ENCODE results near the gene PTPMT1.

DNA sequence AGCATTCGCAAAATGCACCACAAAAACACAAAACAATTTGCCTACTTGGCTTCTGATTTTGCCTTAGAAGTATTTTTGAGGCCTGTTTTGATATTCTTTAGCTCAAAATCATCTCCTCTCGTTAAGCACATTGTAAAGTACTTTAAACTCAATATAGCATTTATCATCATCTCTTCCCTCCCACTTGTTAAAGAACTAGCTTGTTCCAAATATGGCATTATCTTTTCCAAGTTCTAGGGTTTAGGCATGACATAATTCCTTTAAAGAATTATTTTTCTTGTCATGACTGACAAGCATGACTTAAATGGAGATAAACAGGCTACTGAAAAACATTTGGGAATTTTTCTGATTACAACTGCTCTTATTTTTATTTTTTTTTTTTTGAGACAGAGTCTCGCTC lies 33.7 kb upstream of the PTPMT1 start:
- TF ChIP-seq, protein P1, sequence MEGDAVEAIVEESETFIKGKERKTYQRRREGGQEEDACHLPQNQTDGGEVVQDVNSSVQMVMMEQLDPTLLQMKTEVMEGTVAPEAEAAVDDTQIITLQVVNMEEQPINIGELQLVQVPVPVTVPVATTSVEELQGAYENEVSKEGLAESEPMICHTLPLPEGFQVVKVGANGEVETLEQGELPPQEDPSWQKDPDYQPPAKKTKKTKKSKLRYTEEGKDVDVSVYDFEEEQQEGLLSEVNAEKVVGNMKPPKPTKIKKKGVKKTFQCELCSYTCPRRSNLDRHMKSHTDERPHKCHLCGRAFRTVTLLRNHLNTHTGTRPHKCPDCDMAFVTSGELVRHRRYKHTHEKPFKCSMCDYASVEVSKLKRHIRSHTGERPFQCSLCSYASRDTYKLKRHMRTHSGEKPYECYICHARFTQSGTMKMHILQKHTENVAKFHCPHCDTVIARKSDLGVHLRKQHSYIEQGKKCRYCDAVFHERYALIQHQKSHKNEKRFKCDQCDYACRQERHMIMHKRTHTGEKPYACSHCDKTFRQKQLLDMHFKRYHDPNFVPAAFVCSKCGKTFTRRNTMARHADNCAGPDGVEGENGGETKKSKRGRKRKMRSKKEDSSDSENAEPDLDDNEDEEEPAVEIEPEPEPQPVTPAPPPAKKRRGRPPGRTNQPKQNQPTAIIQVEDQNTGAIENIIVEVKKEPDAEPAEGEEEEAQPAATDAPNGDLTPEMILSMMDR (IDR thresholded peaks at IDR 0.05; ENCODE audit: poor library complexity, severe bottlenecking) = no peak
- TF ChIP-seq, protein P2, sequence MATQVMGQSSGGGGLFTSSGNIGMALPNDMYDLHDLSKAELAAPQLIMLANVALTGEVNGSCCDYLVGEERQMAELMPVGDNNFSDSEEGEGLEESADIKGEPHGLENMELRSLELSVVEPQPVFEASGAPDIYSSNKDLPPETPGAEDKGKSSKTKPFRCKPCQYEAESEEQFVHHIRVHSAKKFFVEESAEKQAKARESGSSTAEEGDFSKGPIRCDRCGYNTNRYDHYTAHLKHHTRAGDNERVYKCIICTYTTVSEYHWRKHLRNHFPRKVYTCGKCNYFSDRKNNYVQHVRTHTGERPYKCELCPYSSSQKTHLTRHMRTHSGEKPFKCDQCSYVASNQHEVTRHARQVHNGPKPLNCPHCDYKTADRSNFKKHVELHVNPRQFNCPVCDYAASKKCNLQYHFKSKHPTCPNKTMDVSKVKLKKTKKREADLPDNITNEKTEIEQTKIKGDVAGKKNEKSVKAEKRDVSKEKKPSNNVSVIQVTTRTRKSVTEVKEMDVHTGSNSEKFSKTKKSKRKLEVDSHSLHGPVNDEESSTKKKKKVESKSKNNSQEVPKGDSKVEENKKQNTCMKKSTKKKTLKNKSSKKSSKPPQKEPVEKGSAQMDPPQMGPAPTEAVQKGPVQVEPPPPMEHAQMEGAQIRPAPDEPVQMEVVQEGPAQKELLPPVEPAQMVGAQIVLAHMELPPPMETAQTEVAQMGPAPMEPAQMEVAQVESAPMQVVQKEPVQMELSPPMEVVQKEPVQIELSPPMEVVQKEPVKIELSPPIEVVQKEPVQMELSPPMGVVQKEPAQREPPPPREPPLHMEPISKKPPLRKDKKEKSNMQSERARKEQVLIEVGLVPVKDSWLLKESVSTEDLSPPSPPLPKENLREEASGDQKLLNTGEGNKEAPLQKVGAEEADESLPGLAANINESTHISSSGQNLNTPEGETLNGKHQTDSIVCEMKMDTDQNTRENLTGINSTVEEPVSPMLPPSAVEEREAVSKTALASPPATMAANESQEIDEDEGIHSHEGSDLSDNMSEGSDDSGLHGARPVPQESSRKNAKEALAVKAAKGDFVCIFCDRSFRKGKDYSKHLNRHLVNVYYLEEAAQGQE (IDR thresholded peaks at IDR 0.05; ENCODE audit: borderline replicate concordance) = no peak
- TF ChIP-seq EP300 (conservative IDR thresholded peaks at IDR 0.05; ENCODE audit: poor library complexity, severe bottlenecking) (no peak), EZH2 (IDR thresholded peaks at IDR 0.05; ENCODE audit: borderline replicate concordance, insufficient read depth, low read length, poor library complexity, severe bottlenecking) (no peak), POLR2AphosphoS5 (IDR thresholded peaks at IDR 0.05) (no peak), MXI1 (conservative IDR thresholded peaks at IDR 0.05; ENCODE audit: poor library complexity, severe bottlenecking) (no peak), SMC3 (conservative IDR thresholded peaks at IDR 0.05; ENCODE audit: poor library complexity) (no peak)

All from neural cell (in vitro differentiated cells).